ENCODE results near the gene PNMA6E.

PNMA6E gene

DNA sequence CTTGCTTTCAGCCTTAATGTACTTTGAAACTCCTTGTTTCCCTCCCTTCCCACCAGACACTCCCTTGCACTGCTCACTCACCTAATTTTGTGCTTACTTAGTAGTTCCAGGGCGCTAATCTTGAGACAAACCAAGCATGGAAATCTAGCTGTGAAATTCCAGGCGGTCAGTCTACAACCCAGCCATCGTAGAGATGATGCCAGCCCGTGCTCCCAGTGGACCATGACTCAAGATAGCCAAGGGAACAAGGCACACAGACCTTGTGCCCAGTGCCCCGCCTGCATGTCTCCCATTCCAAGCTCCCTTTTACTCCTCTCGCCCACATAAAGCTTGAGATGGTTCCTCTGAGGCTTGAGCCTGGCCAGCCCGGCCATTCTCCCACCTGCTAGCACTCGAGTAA is 33.7 kb upstream of the PNMA6E start:
- Histone ChIP-seq H3K4me3 (ENCODE audit: insufficient read length, low read depth) (no peak overlapping the region), H3K4me1 (ENCODE audit: insufficient read depth, insufficient read length) (no peaks in the 10 kb centered on the region), H3K36me3 (ENCODE audit: insufficient read depth, insufficient read length, low read length) (no peaks in the 10 kb centered on the region), H3K9me3 (ENCODE audit: insufficient read depth, low read length) (no peaks in the 10 kb centered on the region), H3K27me3 (ENCODE audit: insufficient read depth, insufficient read length) (no peaks in the 10 kb centered on the region), H3K9ac (ENCODE audit: insufficient read length, low read depth) (no peak overlapping the region)
- no peak for DNase-seq (ENCODE audit: low read depth, low spot score)
- TF ChIP-seq YY1 (IDR thresholded peaks at IDR 0.05; ENCODE audit: insufficient read depth, insufficient read length) (no peak), ZNF274 (IDR thresholded peaks at IDR 0.05; ENCODE audit: low read depth, low read length) (no peak), SUZ12 (IDR thresholded peaks at IDR 0.05; ENCODE audit: extremely low read depth, insufficient read depth, insufficient read length) (no peak)

DNA sequence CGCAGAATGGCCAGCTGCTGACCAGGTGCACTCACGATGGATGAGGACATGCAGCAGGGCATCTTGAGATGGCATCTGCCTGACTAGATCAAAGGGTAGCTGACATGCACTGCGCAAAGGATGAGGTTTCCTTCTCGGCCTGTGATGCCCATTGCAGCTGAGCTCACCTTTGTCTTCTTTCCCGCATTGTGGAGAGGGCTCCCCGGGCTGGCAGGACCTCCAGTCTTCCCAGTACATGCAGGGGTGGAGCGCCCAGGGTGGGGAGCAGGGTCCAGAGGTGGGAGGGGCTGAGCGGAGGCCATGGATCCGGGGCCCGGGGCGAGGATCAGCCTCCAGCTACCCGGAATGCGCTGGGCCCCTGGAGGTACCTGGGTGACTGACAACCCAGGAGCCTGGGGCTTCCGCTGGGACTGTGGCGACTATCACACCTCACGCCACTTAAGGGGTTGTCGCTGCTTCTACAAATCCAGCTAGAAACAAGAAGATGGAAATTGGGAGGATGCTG is 32.7 kb upstream of the PNMA6E start:
- no peak for DNase-seq (ENCODE audit: low read depth, low spot score)
- no peak overlapping the region for H3K9ac ChIP-seq (ENCODE audit: insufficient read length, low read depth)
- H3K36me3 ChIP-seq (ENCODE audit: insufficient read depth, insufficient read length, low read length): no peaks in the 10 kb centered on the region
- no peaks in the 10 kb centered on the region for H3K27me3 ChIP-seq (ENCODE audit: insufficient read depth, insufficient read length)
- TF ChIP-seq ZNF274 (IDR thresholded peaks at IDR 0.05; ENCODE audit: low read depth, low read length): no peak
- no peak for TF ChIP-seq SUZ12 (IDR thresholded peaks at IDR 0.05; ENCODE audit: extremely low read depth, insufficient read depth, insufficient read length)
- no peak for TF ChIP-seq YY1 (IDR thresholded peaks at IDR 0.05; ENCODE audit: insufficient read depth, insufficient read length)
- no peak overlapping the region for H3K4me3 ChIP-seq (ENCODE audit: insufficient read length, low read depth)
- H3K9me3 ChIP-seq (ENCODE audit: insufficient read depth, low read length): no peaks in the 10 kb centered on the region
- no peaks in the 10 kb centered on the region for H3K4me1 ChIP-seq (ENCODE audit: insufficient read depth, insufficient read length)

DNA sequence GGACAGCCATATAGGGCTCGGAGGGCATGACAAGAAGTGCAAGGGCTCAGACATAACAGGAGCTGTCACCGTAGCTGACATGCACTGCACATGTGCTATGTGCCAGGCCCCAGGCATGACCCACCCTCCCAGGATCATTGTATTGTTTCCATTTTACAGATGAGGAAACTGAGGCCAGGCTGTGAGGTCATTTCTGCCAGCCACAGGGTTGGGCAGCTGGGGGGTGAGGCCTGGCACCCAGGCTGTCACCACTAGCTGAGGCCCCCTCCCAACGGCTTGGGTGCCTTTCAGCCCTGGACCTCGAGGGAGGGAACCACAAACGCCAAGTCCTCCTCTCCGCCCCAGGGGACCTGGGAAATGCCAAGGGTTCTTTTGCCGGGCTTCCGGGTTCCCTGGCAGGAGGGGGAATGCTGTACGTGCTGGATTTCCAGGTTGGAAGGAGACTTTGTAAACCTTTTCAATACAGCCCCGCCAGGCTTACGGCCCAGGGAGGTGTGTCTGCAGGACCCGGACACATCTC is 32.1 kb upstream of the PNMA6E start:
- Histone ChIP-seq H3K27me3 (ENCODE audit: insufficient read depth, insufficient read length) (no peaks in the 10 kb centered on the region), H3K36me3 (ENCODE audit: insufficient read depth, insufficient read length, low read length) (no peaks in the 10 kb centered on the region), H3K9ac (ENCODE audit: insufficient read length, low read depth) (no peak overlapping the region), H3K9me3 (ENCODE audit: insufficient read depth, low read length) (no peaks in the 10 kb centered on the region), H3K4me3 (ENCODE audit: insufficient read length, low read depth) (no peak overlapping the region), H3K4me1 (ENCODE audit: insufficient read depth, insufficient read length) (no peaks in the 10 kb centered on the region)
- TF ChIP-seq YY1 (IDR thresholded peaks at IDR 0.05; ENCODE audit: insufficient read depth, insufficient read length) (no peak), ZNF274 (IDR thresholded peaks at IDR 0.05; ENCODE audit: low read depth, low read length) (no peak), SUZ12 (IDR thresholded peaks at IDR 0.05; ENCODE audit: extremely low read depth, insufficient read depth, insufficient read length) (no peak)
- DNase-seq (ENCODE audit: low read depth, low spot score): no peak

DNA sequence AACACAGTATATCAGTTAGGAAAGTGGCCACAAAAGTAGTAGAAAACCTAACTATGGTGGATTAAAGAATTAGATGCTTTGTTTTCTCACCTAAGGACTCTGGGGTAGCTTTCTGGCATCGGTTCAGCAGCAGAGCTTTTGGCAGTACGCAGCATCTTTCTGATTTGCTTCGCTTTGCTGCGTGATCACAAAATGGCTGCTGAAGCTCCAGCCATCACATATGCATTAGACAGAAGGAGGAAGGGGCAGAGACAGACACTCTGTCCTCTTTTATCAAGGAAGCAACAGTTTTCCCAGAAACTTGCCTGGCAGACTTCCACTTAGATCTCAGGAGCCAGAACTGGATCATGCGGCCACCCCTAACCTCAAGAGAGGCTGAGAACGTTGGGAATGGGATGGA is 29.6 kb upstream of the PNMA6E start:
- H3K4me3 ChIP-seq (ENCODE audit: insufficient read length, low read depth): no peak overlapping the region
- no peak overlapping the region for H3K9ac ChIP-seq (ENCODE audit: insufficient read length, low read depth)
- TF ChIP-seq YY1 (IDR thresholded peaks at IDR 0.05; ENCODE audit: insufficient read depth, insufficient read length) (no peak), ZNF274 (IDR thresholded peaks at IDR 0.05; ENCODE audit: low read depth, low read length) (no peak)
- no peaks in the 10 kb centered on the region for H3K4me1 ChIP-seq (ENCODE audit: insufficient read depth, insufficient read length)
- H3K36me3 ChIP-seq (ENCODE audit: insufficient read depth, insufficient read length, low read length): no peaks in the 10 kb centered on the region
- no peaks in the 10 kb centered on the region for H3K27me3 ChIP-seq (ENCODE audit: insufficient read depth, insufficient read length)
- no peak for DNase-seq (ENCODE audit: low read depth, low spot score)
- H3K9me3 ChIP-seq (ENCODE audit: insufficient read depth, low read length): no peaks in the 10 kb centered on the region

DNA sequence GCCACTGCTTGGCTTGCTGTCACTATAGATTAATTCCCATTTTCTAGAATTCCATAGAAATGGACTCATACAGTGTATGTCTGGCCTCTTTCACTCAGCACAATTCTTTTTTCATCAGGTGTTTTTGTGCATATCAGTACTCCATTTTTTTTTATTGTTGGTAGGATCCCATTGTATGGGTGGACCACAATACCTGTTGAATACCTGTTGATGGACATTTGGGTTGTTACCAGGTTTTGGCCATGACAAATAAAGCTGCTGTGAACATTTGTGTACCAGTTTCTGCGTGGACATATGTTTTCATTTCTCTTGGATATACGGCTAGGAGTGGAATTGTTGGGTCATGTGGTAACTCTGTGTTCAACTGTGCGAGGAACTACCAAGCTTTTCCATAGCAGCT is 25.1 kb upstream of the PNMA6E start:
- no peaks in the 10 kb centered on the region for H3K27me3 ChIP-seq (ENCODE audit: insufficient read depth, insufficient read length)
- DNase-seq (ENCODE audit: low read depth, low spot score): no peak
- TF ChIP-seq ZNF274 (IDR thresholded peaks at IDR 0.05; ENCODE audit: low read depth, low read length): no peak
- no peaks in the 10 kb centered on the region for H3K4me1 ChIP-seq (ENCODE audit: insufficient read depth, insufficient read length)
- no peaks in the 10 kb centered on the region for H3K36me3 ChIP-seq (ENCODE audit: insufficient read depth, insufficient read length, low read length)
- no peak overlapping the region for H3K4me3 ChIP-seq (ENCODE audit: insufficient read length, low read depth)
- no peak overlapping the region for H3K9ac ChIP-seq (ENCODE audit: insufficient read length, low read depth)
- H3K9me3 ChIP-seq (ENCODE audit: insufficient read depth, low read length): no peaks in the 10 kb centered on the region

DNA sequence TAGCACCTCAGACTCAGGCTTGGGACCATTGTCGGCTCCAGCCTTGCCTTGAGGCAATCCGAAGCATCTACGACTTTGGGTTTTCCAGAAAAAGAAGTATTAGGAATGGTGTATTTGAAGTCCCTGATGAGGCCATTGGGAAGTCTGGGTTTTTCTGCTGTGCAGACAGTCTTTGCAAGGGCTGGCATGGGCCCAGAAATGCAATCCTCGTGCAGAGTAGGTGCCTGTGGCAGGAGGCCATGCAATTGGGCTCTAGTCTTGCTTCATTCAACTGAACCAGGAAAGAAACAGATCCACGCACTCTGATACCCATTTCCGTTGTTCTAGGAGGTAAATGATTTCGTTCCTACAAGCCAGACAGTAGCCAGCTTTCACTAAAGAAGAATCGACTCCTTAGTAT is 22.5 kb upstream of the PNMA6E start:
- TF ChIP-seq ZNF274 (IDR thresholded peaks at IDR 0.05; ENCODE audit: low read depth, low read length) (no peak), YY1 (IDR thresholded peaks at IDR 0.05; ENCODE audit: insufficient read depth, insufficient read length) (no peak), SUZ12 (IDR thresholded peaks at IDR 0.05; ENCODE audit: extremely low read depth, insufficient read depth, insufficient read length) (no peak)
- no peaks in the 10 kb centered on the region for H3K27me3 ChIP-seq (ENCODE audit: insufficient read depth, insufficient read length)

DNA sequence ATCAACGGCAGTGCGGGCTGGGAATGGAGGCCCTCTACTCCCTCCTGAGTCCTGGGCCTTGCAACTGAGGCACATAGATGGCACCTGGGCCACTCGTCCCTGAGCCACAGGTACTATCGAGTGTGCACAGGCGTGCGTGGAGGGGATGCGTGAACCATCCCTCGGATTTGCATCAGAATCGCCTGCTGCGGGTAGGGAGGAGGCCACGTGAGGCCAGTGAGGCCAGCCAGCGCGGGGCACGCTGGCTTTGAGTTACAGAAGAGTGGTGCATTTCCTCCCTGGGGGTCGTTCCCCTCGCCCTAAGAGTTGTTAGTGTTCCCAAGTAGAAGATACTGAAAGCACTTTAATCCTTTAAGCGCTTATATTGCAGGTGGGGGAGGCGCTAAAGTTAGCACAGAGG is 20.7 kb upstream of the PNMA6E start:
- DNase-seq (ENCODE audit: low read depth, low spot score): no peak
- H3K27me3 ChIP-seq (ENCODE audit: insufficient read depth, insufficient read length): no peaks in the 10 kb centered on the region
- no peaks in the 10 kb centered on the region for H3K9me3 ChIP-seq (ENCODE audit: insufficient read depth, low read length)
- no peaks in the 10 kb centered on the region for H3K4me1 ChIP-seq (ENCODE audit: insufficient read depth, insufficient read length)
- TF ChIP-seq SUZ12 (IDR thresholded peaks at IDR 0.05; ENCODE audit: extremely low read depth, insufficient read depth, insufficient read length) (no peak), YY1 (IDR thresholded peaks at IDR 0.05; ENCODE audit: insufficient read depth, insufficient read length) (no peak), ZNF274 (IDR thresholded peaks at IDR 0.05; ENCODE audit: low read depth, low read length) (no peak)
- H3K9ac ChIP-seq (ENCODE audit: insufficient read length, low read depth): no peak overlapping the region
- H3K36me3 ChIP-seq (ENCODE audit: insufficient read depth, insufficient read length, low read length): no peaks in the 10 kb centered on the region
- no peak overlapping the region for H3K4me3 ChIP-seq (ENCODE audit: insufficient read length, low read depth)

More for the DNA sequence above, 22.5 kb upstream of the PNMA6E start:
- Histone ChIP-seq H3K36me3 (ENCODE audit: insufficient read depth, insufficient read length, low read length) (no peaks in the 10 kb centered on the region), H3K4me1 (ENCODE audit: insufficient read depth, insufficient read length) (no peaks in the 10 kb centered on the region), H3K9me3 (ENCODE audit: insufficient read depth, low read length) (no peaks in the 10 kb centered on the region), H3K4me3 (ENCODE audit: insufficient read length, low read depth) (no peak overlapping the region), H3K9ac (ENCODE audit: insufficient read length, low read depth) (no peak overlapping the region)
- no peak for DNase-seq (ENCODE audit: low read depth, low spot score)
